Upper lobe of left lung (tissue), 6 donors: ENCODE measurements around the gene C9orf50. TPM values are rescaled to one million over a fixed set of nuclear protein-coding genes. Genes with fewer than 3 reads are reported as not detected.

ENCODE experiments used
- ATAC-seq, 2 donors: fragments of 200-7000 bp; cut with Tn5 transposase; one replicate each; pipeline ENCODE4 v1.9.1; 2022; ENCODE audit warnings: mild to moderate bottlenecking in 2 of 2, moderate library complexity in 2 of 2; ENCODE audit not compliant: low FRiP score in 2 of 2
- DNase-seq, 2 donors: peaks; one replicate each; pipeline ENCODE4 v3.0.0-alpha.2; 2019 to 2020
- H3K27ac ChIP-seq, 4 donors: fragments of 200-600 bp; sonication (generic); one replicate each; pipeline ENCODE4 v1.5.1; 2016 to 2019
- H3K27me3 ChIP-seq, 4 donors: fragments of 200-600 bp; sonication (generic); one replicate each; pipeline ENCODE4 v1.5.1; 2017 to 2019
- H3K36me3 ChIP-seq, 4 donors: fragments of 200-600 bp; sonication (generic); one replicate each; pipeline ENCODE4 v1.5.1; 2016 to 2019
- H3K4me1 ChIP-seq, 4 donors: fragments of 200-600 bp; sonication (generic); one replicate each; pipeline ENCODE4 v1.5.1; 2018 to 2019
- H3K4me3 ChIP-seq, 4 donors: fragments of 200-600 bp; sonication (generic); one replicate each; pipeline ENCODE4 v1.5.1; 2017 to 2019; ENCODE audit warnings: mild to moderate bottlenecking in 2 of 4, moderate library complexity in 1 of 4
- H3K9me3 ChIP-seq, 4 donors: fragments of 200-600 bp; sonication (generic); one replicate each; pipeline ENCODE4 v1.5.1; 2018 to 2019
- CTCF ChIP-seq, 6 experiments: fragments of 450-650 bp in 4 of 6; fragments of 200-600 bp in 2 of 6; sonication (generic) in 2 of 6; IDR thresholded peaks; one replicate each; pipeline ENCODE4 v1.5.1; 2016 to 2019; ENCODE audit warnings: antibody characterized with exemption in 6 of 6
- EP300 ChIP-seq, 4 donors: sonication (generic); formaldehyde crosslinking; IDR thresholded peaks; one replicate each; pipeline ENCODE4 v1.5.1; 2017; ENCODE audit warnings: antibody characterized with exemption in 4 of 4, control low read depth in 2 of 4
- POLR2A ChIP-seq, 4 donors: fragments of 450-650 bp; IDR thresholded peaks; one replicate each; pipeline ENCODE4 v1.5.1; 2016 to 2017; ENCODE audit warnings: antibody characterized with exemption in 4 of 4, mild to moderate bottlenecking in 2 of 4
- POLR2AphosphoS5 ChIP-seq, 2 donors: sonication (generic); formaldehyde crosslinking; IDR thresholded peaks; one replicate each; pipeline ENCODE4 v1.5.1; 2017; ENCODE audit warnings: antibody characterized with exemption in 2 of 2
- WGBS, 2 donors: methylation state at CpG; one replicate each; pipeline ENCODE4 v1.1.5; 2017 to 2018; 5-methylcytosine and 5-hydroxymethylcytosine counted together
- total RNA-seq, 6 donors: library from RNA; depleted of rRNA in 4 of 6; stranded (reverse); fragments of >200 nt in 4 of 6; gene quantifications; one replicate each; pipeline versions ENCODE4 v1.1.0 to v1.2.1, GENCODE V29; 2016 to 2021
- donor health status: DM: no; HTN: no; CAD: no; lungs with moderate emphysema.
- donor health status: DM: no; HTN: yes; CAD: no; lungs with severe emphysema.

Gene C9orf50
- total RNA-seq, 6 donors from 2014 or later = not detected

- Histone ChIP-seq H3K36me3 (no peaks in the 10 kb centered on the region), H3K4me1 (peaks cover 0 to 14% (median 4%) of the 10 kb centered on the region in 4 donors), H3K27ac (peak overlapping the region in 3 of 4 donors; percentile 56 to 78 (median 57)), H3K4me3 (no peak overlapping the region), H3K9me3 (no peaks in the 10 kb centered on the region), H3K27me3 (no peaks in the 10 kb centered on the region)
- DNase-seq = peak in 1 of 2 donors; percentile 79
- WGBS, 2 donors = 65 to 69% methylated on average over 27 to 29 of the region's 34 CpGs
- TF ChIP-seq POLR2A (IDR thresholded peaks at IDR 0.05) (no peak), POLR2AphosphoS5 (IDR thresholded peaks at IDR 0.05) (peak in 1 of 2 donors; percentile 51)
- peak in 1 of 2 donors; percentile 23 for ATAC-seq
Measured at GRCh38 chr9:129576546-129577543, 44.1 kb downstream of the C9orf50 start.

GRCh38 chr9:129575818-129576217 lies 45.1 kb downstream of the C9orf50 start:
- no peak for ATAC-seq
- no peak for TF ChIP-seq POLR2A (IDR thresholded peaks at IDR 0.05)
- no peak for TF ChIP-seq CTCF (IDR thresholded peaks at IDR 0.05)
- TF ChIP-seq POLR2AphosphoS5 (IDR thresholded peaks at IDR 0.05) = no peak
- no peak for TF ChIP-seq EP300 (IDR thresholded peaks at IDR 0.05)
- H3K27me3 ChIP-seq = no peaks in the 10 kb centered on the region
- no peaks in the 10 kb centered on the region for H3K36me3 ChIP-seq
- no peak for DNase-seq
- peaks cover 3 to 17% (median 7%) of the 10 kb centered on the region in 4 donors for H3K4me1 ChIP-seq
- WGBS, 2 donors = 80 to 83% methylated on average over 9 of the region's 9 CpGs
- H3K27ac ChIP-seq = no peak overlapping the region
- no peaks in the 10 kb centered on the region for H3K9me3 ChIP-seq
- no peak overlapping the region for H3K4me3 ChIP-seq

GRCh38 chr9:129574911-129575585 lies 45.9 kb downstream of the C9orf50 start:
- H3K36me3 ChIP-seq = no peaks in the 10 kb centered on the region
- 63 to 72% methylated on average over 13 of the region's 13 CpGs for WGBS, 2 donors
- no peak overlapping the region for H3K4me3 ChIP-seq
- H3K9me3 ChIP-seq = no peaks in the 10 kb centered on the region
- H3K4me1 ChIP-seq = peaks cover 11 to 24% (median 14%) of the 10 kb centered on the region in 4 donors
- no peak for DNase-seq
- no peaks in the 10 kb centered on the region for H3K27me3 ChIP-seq
- TF ChIP-seq CTCF (IDR thresholded peaks at IDR 0.05) (no peak), POLR2AphosphoS5 (IDR thresholded peaks at IDR 0.05) (no peak), EP300 (IDR thresholded peaks at IDR 0.05) (no peak), POLR2A (IDR thresholded peaks at IDR 0.05) (no peak)
- no peak overlapping the region for H3K27ac ChIP-seq
- ATAC-seq = no peak

GRCh38 chr9:129573977-129574376 lies 46.9 kb downstream of the C9orf50 start:
- DNase-seq (no peak), ATAC-seq (no peak)
- no peaks in the 10 kb centered on the region for H3K36me3 ChIP-seq
- peaks cover 0 to 3% (median 0%) of the 10 kb centered on the region in 4 donors for H3K27me3 ChIP-seq
- no peak overlapping the region for H3K27ac ChIP-seq
- peaks cover 22 to 35% (median 23%) of the 10 kb centered on the region in 4 donors for H3K4me1 ChIP-seq
- WGBS, 2 donors = 94 to 99% methylated on average over 5 of the region's 5 CpGs
- H3K4me3 ChIP-seq = no peak overlapping the region
- H3K9me3 ChIP-seq = no peaks in the 10 kb centered on the region
- TF ChIP-seq CTCF (IDR thresholded peaks at IDR 0.05) (no peak), POLR2AphosphoS5 (IDR thresholded peaks at IDR 0.05) (no peak), POLR2A (IDR thresholded peaks at IDR 0.05) (no peak), EP300 (IDR thresholded peaks at IDR 0.05) (no peak)

- Histone ChIP-seq H3K27me3 (peaks cover 0 to 11% (median 2%) of the 10 kb centered on the region in 4 donors), H3K4me1 (peaks cover 35 to 50% (median 37%) of the 10 kb centered on the region in 4 donors), H3K4me3 (no peak overlapping the region), H3K36me3 (no peaks in the 10 kb centered on the region), H3K27ac (no peak overlapping the region), H3K9me3 (no peaks in the 10 kb centered on the region)
- TF ChIP-seq EP300 (IDR thresholded peaks at IDR 0.05) (no peak), CTCF (IDR thresholded peaks at IDR 0.05) (no peak), POLR2AphosphoS5 (IDR thresholded peaks at IDR 0.05) (no peak), POLR2A (IDR thresholded peaks at IDR 0.05) (no peak)
- ATAC-seq = no peak
- 95% methylated on average over 4 to 6 of the region's 10 CpGs for WGBS, 2 donors
- DNase-seq = peak in 1 of 2 donors; percentile 67
Measured at GRCh38 chr9:129572517-129572916, 48.4 kb downstream of the C9orf50 start.
